22Rv1 (cell line): ENCODE results near the gene CHSY1.

Experiments
- ZFX ChIP-seq: fragments of 450-650 bp; IDR thresholded peaks from 2 replicates; pipeline ENCODE4 v1.6.1; 2017; ENCODE audit warnings: antibody characterized with exemption, borderline replicate concordance
- TF ChIP-seq, protein P1 (sequence below): fragments of 450-650 bp; IDR thresholded peaks from 2 replicates; pipeline ENCODE4 v1.5.1; 2017; ENCODE audit warnings: mild to moderate bottlenecking

- TF ChIP-seq, protein P1, sequence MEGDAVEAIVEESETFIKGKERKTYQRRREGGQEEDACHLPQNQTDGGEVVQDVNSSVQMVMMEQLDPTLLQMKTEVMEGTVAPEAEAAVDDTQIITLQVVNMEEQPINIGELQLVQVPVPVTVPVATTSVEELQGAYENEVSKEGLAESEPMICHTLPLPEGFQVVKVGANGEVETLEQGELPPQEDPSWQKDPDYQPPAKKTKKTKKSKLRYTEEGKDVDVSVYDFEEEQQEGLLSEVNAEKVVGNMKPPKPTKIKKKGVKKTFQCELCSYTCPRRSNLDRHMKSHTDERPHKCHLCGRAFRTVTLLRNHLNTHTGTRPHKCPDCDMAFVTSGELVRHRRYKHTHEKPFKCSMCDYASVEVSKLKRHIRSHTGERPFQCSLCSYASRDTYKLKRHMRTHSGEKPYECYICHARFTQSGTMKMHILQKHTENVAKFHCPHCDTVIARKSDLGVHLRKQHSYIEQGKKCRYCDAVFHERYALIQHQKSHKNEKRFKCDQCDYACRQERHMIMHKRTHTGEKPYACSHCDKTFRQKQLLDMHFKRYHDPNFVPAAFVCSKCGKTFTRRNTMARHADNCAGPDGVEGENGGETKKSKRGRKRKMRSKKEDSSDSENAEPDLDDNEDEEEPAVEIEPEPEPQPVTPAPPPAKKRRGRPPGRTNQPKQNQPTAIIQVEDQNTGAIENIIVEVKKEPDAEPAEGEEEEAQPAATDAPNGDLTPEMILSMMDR: no peak
- TF ChIP-seq ZFX: no peak
Observed at GRCh38 chr15:101170568-101171350, 81.1 kb downstream of the CHSY1 start.
